Thoracic aorta (tissue), 2 donors: Measurements from ENCODE around the gene TSPAN14. TPM values are rescaled to one million over a fixed set of nuclear protein-coding genes. Genes with fewer than 3 reads are reported as not detected.

Source experiments
- ATAC-seq: fragments of 150-250 bp; one replicate; pipeline ENCODE4 v1.8.0; 2017; ENCODE audit warnings: low read depth; ENCODE audit not compliant: insufficient number of reproducible peaks, low FRiP score
- DNase-seq: peaks from one replicate; pipeline ENCODE4 v3.0.0-alpha.2; 2020; ENCODE audit warnings: low spot score
- H3K27ac ChIP-seq, 2 donors: fragments of 200-600 bp; sonication (generic); 1 replicate in 1 of 2; 2 replicates in 1 of 2; pipeline ENCODE4 v1.5.1; 2016; ENCODE audit warnings: mild to moderate bottlenecking in 2 of 2, moderate library complexity in 2 of 2
- H3K27me3 ChIP-seq: fragments of 200-600 bp; sonication (generic); replicated peaks from 2 replicates; pipeline ENCODE4 v1.6.0; 2016; ENCODE audit warnings: mild to moderate bottlenecking; ENCODE audit not compliant: insufficient read depth
- H3K36me3 ChIP-seq: fragments of 200-600 bp; sonication (generic); one replicate; pipeline ENCODE4 v1.5.1; 2016
- H3K4me1 ChIP-seq, 2 donors: fragments of 200-600 bp; sonication (generic); 1 replicate in 1 of 2; 2 replicates in 1 of 2; pipeline versions ENCODE4 v1.5.1 to v1.6.0; 2016; ENCODE audit warnings: low read depth in 2 of 2, mild to moderate bottlenecking in 1 of 2; ENCODE audit not compliant: control insufficient read depth in 1 of 2
- H3K4me3 ChIP-seq: fragments of 200-600 bp; sonication (generic); 2 replicates; pipeline ENCODE4 v1.5.1; 2016; ENCODE audit warnings: mild to moderate bottlenecking
- H3K9me3 ChIP-seq: fragments of 200-600 bp; sonication (generic); 2 replicates; pipeline ENCODE4 v1.5.1; 2016
- total RNA-seq, 2 donors: library from RNA; depleted of rRNA; stranded (reverse); fragments of >200 nt; gene quantifications; one replicate each; pipeline versions ENCODE4 v1.1.0 to v1.2.3, GENCODE V29; 2016
- TF ChIP-seq, protein P1 (sequence below): fragments of 200-600 bp; sonication (generic); IDR thresholded peaks from one replicate; pipeline ENCODE4 v1.5.1; 2019; ENCODE audit warnings: antibody characterized with exemption

The TSPAN14 gene
- total RNA-seq, 2 donors from 2014 or later = 38.2 to 40.1 TPM

DNA sequence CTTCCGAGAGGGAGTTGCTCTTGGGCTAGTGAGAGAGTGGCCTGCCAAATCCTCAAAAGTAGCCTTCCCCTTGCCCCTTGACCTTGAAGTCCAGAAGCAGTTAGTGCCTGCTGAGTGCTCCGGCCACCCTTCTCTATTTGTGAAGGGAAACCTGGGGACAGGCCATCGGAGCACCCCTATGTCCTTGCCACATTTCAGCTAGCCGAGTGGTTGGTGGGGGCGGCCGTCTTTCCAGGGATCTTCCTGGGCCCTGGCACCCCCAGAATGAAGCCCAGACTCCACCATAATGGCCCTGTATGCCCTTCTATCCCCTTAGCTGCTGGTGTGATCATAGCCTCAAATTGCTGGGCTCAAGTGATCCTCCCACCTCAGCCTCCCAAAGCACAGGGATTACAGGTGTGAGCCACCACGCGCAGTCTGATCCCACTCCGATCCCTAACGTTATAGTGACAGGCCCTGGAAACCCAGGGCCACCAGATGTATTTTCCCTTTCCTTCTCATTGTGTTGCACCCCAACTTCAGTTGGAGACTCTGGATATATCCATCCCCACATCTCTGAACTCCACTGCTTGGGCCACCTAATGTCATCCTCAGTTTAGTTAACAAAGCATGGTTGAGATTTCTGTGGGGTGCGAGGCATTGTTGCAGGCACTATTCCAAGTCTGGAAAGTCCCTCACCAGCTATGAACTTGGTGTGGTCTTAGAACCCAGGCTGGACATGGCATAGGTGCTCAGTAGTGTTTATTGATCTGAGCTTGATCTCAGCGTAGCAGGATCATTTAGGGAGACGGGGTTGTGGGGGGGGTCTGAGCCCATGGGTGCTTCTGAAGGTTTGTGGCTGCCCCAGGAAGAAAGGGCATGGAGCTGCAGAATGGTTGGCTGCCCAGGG lies 1.6 kb downstream of the TSPAN14 start:
- DNase-seq (no peak), ATAC-seq (no peak)
- peaks cover 13 to 36% of the 10 kb centered on the region in 2 donors for H3K4me1 ChIP-seq
- no peaks in the 10 kb centered on the region for H3K27me3 ChIP-seq
- no peaks in the 10 kb centered on the region for H3K9me3 ChIP-seq
- peak overlapping the region; percentile 96 for H3K4me3 ChIP-seq
- TF ChIP-seq, protein P1, sequence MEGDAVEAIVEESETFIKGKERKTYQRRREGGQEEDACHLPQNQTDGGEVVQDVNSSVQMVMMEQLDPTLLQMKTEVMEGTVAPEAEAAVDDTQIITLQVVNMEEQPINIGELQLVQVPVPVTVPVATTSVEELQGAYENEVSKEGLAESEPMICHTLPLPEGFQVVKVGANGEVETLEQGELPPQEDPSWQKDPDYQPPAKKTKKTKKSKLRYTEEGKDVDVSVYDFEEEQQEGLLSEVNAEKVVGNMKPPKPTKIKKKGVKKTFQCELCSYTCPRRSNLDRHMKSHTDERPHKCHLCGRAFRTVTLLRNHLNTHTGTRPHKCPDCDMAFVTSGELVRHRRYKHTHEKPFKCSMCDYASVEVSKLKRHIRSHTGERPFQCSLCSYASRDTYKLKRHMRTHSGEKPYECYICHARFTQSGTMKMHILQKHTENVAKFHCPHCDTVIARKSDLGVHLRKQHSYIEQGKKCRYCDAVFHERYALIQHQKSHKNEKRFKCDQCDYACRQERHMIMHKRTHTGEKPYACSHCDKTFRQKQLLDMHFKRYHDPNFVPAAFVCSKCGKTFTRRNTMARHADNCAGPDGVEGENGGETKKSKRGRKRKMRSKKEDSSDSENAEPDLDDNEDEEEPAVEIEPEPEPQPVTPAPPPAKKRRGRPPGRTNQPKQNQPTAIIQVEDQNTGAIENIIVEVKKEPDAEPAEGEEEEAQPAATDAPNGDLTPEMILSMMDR = no peak
- no peaks in the 10 kb centered on the region for H3K36me3 ChIP-seq
- peak overlapping the region; percentile 91 to 98 for H3K27ac ChIP-seq

GRCh38 chr10:80457554-80458262 lies 3.6 kb downstream of the TSPAN14 start:
- H3K27me3 ChIP-seq = no peaks in the 10 kb centered on the region
- H3K36me3 ChIP-seq = no peaks in the 10 kb centered on the region
- TF ChIP-seq, protein P1 = no peak
- no peak overlapping the region for H3K4me3 ChIP-seq
- H3K27ac ChIP-seq = no peak overlapping the region
- no peaks in the 10 kb centered on the region for H3K9me3 ChIP-seq
- DNase-seq (no peak), ATAC-seq (no peak)
- H3K4me1 ChIP-seq = peaks cover 21 to 53% of the 10 kb centered on the region in 2 donors

DNA sequence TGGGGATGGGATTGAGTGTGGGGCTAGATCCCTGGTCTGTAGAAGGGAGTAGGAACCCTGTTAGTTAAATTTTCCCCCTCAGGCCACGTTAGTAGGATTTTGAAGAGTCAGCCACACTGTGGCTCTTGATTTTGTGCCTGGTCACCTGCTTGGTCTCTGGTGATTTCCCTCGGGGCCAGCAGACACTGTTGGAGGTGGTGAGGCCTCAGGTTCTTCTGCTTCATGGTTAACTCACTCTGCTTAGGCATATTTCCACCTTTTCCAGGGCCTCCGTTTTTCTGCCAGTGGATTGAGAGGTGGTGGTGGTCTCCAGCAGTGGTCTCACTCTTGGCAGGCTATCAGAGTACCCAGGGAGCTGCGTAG lies 4.1 kb downstream of the TSPAN14 start:
- Histone ChIP-seq H3K9me3 (no peaks in the 10 kb centered on the region), H3K4me3 (no peak overlapping the region), H3K4me1 (peaks cover 25 to 56% of the 10 kb centered on the region in 2 donors), H3K27ac (no peak overlapping the region), H3K36me3 (no peaks in the 10 kb centered on the region), H3K27me3 (no peaks in the 10 kb centered on the region)
- TF ChIP-seq, protein P1 = no peak
- ATAC-seq (no peak), DNase-seq (no peak)

DNA sequence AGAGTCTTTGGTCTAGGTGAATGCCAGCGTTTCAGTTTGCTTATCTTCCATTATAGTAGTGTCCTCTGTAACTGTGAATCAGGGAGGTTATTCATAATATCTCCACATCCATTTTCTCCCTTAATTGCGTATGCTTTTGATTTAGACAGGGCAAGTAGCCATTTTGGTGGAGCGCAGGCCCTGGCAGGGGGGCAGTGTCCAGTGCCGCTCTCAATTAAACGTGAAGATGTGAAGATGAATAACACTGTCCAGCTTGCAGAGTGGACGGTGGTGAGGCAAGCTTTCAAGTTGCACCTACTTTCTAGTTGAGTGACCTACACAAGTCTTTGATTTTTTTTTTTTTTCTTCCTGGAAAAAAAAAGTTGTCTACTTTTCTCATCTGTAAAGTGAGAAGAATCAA lies 4.5 kb downstream of the TSPAN14 start:
- H3K4me1 ChIP-seq = peaks cover 26 to 56% of the 10 kb centered on the region in 2 donors
- H3K4me3 ChIP-seq = no peak overlapping the region
- ATAC-seq = no peak
- TF ChIP-seq, protein P1 = no peak
- no peak for DNase-seq
- no peak overlapping the region for H3K27ac ChIP-seq
- no peaks in the 10 kb centered on the region for H3K27me3 ChIP-seq
- H3K9me3 ChIP-seq = no peaks in the 10 kb centered on the region
- H3K36me3 ChIP-seq = no peaks in the 10 kb centered on the region
